CD4-positive, alpha-beta T cell treated with Interleukin-15 for 4 hours (primary cell): ENCODE results near the gene MMEL1.
"Not testable (repeated sequence)": the region's sequence is repeated elsewhere in the genome, so short reads cannot be mapped to it uniquely, and the experiment has no call there.

Experiments
- DNase-seq: peaks from one replicate; pipeline ENCODE4 v3.0.0-alpha.2; 2020; ENCODE audit warnings: low spot score

The MMEL1 gene

DNA sequence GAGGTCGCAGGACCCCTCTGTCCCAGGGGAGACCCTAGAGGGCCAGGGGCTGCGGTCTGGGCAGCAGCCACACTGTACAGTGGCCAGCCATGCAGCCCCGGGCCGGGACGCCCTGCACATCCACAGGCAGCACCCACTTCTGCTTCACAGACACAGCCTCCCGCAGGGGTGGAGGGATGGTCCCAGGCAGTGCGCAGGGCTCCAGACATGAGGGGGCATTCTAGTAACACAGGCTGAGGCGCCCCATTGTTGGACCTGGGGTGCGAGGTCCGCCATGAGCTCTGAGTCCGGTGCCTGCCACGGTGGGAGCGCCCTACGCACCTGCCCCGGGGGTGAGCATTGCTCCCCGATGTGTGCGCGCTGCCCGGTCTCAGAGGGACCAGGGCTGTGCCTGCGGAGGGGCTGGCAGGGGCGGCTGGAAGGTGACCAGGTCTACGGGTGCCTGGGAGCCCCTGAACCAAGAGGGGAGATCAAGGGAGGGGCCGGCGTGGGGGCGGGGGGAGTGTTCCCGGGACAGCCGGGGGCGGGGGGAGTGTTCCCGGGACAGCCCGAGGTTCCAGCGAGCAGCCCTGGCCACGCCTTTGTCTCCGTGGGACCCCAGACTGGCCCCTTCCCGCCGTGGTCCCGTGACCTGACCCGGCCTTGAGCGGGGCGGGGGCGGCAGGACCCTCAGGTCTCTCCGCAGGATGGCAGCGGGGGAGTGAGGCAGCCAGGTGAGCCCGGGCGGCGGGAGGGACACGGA, 4.5 kb downstream of the MMEL1 start:
- no peak for DNase-seq

DNA sequence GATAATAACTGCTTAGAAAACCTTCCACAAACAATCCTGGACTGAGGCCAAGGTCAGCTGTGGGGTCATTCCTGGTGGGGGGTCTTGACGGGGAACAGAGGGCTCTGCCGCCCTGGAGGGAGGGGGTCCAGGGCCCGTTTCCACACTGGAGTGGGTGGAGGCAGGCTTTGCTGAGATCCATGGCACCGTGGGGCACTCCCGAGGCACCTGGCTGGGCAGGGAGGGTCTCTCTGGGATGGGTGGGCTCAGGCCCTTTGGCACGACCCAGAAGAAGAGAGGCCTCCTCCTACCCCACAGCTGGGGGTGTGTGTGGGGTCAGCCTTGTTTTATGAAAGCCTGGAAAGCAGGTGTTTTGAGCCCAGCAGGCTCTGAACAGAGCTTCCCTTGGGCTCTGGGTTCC, 5.1 kb downstream of the MMEL1 start:
- DNase-seq = no peak

DNA sequence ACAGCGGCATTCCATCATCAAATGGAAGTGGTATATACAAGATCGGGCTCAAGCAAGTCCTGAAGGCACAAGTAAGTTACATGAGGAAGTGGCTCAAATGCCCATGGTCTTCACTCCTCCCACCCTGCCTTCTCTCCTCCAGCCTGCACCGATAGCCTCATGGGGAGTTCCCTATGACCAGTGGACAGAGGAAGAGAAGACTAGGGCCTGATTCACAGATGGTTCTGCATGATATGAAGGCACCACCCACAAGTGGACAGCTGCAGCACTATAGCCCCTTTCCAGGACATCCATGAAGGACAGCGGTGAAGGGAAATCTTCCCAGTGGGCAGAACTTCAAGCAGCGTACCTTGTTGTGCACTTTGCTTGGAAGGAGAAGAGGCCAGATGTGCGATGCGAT, 7.1 kb downstream of the MMEL1 start:
- DNase-seq = not testable (repeated sequence)

DNA sequence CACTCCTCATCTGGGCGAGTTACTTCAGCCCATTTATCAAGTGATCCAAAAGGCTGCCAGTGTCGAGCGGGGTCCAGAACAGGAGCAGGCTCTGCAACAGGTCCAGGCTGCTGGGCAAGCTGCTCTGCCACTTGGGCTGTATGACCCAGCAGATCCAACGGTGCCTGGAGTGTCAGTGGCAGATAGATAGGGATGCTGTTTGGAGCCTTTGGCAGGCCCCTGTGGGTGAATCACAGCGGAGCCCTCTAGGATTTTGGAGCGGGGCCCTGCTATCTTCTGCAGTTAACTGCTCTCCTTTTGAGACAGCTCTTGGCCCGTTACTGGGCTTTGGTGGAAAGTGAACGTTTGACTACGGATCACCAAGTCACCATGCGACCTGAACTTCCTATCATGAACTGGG, 7.5 kb downstream of the MMEL1 start:
- DNase-seq = no peak

DNA sequence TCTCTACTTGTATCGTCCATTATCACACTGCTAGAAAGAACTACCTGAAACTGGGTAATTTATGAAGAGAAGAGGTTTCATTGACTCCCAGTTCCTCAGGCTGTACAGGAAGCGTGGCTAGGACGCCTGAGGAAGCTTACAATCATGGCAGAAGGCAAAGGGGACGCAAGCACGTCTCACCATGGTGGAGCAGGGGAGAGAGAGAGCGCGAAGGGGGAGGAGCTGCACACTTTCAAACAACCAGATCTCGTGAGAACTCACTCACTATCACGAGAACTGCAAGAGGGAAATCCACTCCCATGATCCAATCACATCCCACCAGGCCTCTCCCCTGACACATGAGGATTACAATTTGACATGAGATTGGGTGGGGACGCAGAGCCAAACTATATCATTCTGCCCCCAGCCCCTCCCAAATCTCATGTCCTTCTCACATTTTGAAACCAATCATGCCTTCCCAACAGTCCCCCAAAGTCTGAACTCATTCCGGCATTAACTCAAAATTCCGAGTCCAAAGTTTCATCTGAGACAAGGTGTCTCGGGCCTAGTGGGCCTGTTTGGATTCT, 8.0 kb downstream of the MMEL1 start:
- no peak for DNase-seq

DNA sequence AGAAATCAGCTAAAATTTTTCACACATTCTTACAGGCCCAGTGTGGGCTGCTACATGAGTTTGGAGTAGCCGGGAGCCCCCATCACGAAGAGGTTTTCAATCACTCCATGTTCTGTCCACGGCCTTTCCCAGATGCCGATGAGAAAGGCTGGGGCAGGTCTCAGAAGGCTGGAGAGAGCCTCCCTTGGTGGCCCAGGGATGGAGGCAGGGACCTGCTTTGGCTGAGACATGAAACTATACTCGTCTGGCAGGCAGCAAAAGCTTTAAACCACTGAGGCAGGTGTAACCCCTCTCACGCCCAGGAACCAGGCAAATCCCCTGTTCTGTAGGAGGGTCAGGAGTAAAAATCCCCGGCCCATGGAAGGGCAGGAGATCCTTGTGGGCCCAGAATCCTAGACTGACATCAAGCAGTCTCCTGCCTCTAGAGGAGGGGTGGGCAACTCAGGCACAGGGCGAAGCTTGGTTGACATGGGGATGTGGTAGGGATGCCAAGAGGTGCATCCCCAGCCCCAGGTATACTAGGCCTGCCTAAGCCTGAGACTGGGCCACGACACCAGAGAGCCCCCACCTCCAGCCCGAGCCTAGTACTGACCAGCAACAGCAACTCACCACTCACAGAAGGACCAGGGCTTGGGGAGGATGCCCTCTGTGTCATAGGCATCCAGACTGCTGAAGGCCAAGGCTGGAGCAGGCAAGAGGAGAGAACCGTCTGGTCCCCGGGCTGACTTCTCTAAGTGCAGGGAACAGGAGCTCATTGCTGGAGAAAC, 9.1 kb downstream of the MMEL1 start:
- no peak for DNase-seq

DNA sequence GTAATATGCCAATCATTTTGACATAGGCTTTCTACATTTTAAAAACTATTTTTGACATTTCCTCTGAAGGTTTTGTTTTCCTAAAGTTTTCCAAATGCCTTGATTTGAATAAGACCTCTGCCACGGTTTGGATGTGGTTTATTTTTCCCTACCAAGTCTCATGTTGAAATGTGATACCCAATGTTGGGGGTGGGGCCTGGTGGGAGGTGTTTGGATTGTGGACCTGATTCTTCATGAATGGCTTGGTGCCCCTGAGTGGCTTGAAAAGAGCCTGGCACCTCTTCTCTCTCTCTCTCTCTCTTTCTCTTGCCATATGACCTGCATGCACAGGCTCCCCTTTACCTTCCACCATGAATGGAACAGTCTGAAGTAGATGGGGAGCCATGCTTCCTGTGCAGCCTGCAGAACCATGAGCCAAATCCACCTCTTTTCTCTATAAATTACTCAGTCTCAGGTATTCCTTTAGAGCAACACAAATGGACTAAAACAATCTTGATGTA, 14.8 kb downstream of the MMEL1 start:
- no peak for DNase-seq

DNA sequence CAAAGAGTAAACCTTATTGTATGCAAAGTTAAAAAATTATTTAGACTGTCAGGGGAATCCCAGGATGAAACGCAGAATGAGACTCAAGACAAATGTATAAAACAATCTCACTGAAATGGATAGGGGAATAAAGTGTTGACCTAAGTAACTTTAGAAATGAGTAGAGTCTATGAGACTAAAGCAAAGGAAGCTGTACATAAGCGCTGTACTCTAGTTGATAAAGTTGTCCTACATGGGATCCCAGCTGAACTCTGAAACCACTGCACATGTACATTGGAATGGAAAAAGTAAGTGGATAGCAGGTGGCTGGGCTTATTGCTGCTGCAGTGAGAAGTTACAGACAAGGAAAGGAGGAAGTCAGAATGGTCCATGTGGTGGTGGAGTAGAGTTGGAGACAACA, 18.7 kb downstream of the MMEL1 start:
- DNase-seq = no peak

DNA sequence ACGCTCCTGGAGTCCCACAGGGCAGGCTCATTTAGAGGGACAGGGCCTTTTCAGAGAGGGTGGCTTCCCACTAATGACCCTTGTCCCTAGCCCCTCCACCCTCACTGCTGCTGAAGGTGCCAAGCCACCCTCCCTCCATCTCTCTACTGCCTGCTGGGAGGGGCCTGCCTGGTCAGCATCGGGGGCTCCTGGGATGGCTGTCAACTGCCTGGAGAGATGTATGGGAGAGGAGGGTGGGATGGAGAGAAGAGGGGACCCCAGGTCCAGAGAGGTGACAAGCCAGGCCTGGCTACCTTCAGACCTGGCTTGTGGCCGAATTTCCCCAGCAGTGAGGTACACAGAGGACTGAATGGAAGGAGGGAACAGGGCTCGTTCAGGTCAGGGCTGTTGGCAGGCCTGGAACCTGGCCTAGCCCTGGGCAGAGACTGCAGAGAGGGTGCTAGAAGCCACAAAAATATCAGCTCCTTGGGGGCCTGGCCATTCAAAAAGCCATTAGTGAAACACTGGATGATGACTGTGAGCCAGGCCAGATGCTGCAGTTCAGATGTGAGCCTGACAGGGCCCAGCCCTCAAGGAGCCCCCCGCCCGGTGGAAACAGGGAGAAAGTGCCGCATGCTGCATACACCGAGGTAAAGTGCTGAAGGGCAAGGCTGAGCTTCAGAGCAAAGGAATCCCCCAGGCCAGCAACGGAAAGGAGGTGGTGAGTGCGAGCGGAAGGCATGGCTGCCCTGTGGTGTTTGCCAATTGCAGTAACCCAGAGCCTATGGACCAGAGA, 20.0 kb downstream of the MMEL1 start:
- DNase-seq = no peak

DNA sequence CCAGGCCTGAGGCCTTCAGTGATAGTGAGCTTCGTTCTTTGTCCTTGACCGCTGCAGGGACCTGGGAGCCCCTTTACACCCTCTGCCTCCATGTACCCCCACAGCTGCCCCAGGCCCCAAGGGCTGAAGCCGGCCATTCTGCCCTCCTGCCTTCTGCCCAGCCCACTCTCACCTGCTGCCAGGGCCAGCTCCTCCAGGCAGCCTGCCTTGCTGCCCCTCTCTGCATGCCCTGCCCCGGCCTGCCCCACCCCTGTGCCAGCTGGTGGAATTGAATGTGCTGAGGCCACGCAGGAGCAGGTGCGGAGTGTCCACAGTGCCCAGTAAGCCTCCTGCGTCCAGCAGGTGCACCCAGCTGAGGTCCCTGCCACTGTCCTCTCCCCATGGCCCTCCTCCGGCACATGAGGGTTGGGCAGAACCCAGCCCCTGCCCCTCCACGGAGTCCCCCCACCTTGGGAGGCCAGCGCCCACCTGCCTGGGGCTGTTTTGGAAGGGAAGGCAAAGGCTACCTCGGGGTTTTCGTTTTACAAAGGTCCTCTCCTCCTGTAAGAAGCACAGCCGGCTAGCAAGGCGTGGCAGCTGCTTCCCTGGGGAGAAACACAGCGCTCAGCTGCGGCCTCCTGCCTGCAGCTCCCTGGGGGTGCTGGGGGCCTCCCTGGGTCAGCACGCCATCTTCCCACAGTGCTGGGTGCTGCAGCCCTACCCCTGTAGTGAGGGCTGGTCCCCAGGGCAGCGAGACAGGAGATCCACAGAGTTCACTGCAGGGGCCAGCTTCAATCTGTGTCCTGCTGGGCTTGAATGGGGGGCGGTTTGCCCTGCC, 21.0 kb downstream of the MMEL1 start:
- no peak for DNase-seq

DNA sequence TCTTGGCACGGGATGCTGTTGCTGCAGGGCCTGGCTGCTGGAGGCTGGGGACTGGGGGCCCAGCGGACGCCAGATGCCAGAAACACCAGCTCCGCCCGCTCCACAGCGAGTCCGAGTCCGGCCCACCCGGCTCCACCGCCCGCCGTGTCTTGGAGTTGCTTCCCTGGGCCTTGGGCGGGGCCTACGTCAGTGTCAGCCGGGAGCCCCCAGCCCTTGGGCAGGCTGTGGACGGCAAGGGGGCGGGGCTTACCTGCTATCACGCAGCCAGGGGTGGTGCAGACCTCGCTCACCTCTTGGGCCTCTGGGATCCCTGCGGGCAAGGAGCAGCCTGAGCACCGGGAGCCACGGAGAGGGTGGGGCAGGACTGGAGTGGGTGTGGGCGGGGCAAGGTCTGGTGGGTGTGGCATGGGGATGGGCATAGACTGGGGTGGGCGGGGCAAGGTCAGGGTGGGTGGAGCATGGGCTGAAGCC, 21.8 kb downstream of the MMEL1 start:
- no peak for DNase-seq

DNA sequence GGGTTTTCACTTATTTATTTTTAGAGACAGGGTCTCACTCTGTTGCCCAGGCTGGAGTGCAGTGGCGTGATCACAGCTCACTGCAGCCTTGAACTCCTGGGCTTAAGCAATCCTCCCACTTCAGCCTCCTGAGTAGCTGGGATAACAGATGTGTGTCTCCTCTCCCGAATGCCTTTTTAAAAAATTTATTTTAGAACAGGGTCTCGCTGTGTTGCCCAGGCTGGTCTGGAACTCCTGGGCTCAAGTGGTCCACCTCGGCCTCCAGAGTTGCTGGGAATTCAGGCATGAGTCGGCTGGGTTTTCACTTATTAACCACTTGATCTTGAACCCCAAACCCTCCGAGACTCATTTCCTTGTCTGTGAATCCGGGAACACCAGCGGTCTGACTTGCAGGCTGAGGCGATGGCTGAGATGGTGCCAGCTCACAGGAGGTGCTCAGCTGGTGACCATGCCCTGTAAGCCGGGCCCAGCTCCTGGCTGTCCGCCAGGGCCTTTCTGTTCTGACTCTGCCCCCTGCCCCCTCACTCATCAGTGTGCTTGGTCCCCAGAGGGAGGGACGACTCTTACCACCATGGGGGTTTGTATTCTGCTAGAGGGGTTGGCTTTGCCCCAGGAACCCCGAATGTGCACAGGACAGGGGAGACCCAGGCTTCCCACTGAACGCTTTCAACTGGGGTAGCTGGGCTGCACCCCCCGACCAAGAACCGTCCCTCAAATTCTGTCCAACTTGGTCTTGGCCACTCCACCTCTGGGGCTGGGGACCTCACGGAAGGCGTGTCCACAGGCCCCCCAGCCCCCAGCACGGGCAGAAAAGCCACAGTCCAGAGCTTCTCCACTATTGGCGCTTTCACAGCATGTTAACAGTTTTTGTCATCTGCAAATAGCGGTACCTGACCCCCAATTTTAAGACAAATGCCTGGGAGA, 22.5 kb downstream of the MMEL1 start:
- no peak for DNase-seq

DNA sequence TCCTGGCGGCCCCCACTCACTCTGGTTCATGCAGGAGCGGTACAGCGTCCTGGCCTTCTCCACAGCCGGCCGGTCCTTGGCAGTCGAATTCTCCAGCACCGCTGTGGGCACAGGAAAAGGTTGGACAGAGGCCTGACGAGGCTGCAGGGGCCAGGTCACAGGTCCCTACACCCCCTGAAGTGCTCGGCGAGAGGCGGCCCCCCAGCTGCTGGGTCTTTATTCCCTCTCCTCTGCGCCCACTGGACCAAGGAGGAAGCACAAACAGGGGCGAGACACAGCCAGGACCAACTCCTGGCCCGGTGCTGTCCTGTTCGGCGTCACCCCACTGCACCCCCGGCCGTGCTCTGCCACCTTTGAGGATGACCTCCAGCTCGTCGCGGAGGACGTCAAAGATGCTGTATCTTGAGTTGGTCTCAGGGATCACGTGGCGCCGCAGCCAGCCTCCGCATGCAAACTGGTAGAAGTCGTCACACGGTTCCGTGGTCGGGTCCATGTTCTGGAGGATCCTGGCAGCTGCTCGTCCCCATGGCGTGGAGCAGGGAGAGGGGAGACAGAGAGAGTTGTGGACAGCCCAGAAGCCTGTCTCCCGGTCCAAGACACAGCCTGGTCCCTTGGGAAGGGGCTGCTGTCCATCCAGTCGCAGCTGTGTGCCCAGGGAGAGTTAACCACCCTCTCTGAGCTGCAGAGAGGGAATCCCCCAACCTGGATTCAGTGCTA, 23.3 kb downstream of the MMEL1 start:
- no peak for DNase-seq

DNA sequence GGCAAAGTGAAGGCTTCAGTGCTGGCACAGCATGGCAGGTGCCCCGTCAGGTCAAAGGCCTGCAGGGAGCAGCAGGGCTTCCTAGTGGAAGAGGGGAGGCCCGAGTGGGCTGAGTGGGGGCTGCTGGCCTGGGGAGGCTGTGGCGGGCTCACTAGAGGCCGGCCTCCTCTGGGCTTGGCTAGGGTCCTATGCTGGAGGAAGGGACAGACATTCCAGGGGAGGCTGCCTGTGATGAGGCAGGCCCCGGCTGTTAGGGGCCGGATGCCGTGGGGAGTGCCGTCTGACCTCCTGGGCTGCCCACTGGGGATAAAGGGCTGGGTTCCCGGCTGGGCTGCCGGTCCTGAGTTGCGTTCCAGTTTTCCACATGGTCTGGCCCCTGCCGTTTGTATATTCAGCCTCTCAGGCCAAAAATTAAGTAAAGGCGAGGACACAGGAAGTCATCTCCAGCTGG, 25.1 kb downstream of the MMEL1 start:
- no peak for DNase-seq

DNA sequence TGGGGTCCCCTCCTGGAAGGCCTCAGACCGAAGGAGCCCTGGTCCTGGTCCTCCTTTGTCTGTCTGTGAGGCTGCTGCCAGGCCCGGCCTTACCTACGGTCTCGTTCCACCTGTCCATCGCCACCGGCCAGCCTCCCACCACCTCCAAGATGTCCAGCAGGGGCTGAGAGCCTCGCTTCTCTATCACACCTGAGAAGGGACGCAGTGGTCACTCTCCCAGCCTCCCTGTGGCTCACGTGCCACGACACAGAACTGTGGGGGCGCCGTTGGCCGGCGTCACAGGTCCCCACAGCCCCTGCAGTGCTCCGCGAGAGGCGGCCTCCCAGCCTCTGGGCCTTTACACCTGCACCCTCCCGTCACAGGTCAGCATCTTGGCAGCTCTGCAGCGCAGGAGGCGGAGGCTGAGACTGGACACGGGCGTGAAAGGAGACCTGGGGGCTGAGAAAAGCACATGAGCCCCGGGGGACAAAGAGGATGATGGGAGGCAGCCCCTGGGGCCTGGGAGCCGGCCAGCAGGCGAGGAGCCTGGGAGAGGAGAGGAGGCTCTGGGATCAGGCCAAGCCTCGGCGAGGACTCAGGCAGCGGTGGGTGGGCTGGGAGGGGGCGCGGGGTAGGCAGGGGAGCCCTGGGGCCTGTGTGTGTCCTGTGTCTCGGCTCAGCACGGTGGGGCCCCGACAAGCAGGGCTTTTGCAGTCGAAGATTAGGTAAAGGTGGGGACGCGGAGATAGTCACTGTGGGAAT, 25.8 kb downstream of the MMEL1 start:
- DNase-seq = no peak

DNA sequence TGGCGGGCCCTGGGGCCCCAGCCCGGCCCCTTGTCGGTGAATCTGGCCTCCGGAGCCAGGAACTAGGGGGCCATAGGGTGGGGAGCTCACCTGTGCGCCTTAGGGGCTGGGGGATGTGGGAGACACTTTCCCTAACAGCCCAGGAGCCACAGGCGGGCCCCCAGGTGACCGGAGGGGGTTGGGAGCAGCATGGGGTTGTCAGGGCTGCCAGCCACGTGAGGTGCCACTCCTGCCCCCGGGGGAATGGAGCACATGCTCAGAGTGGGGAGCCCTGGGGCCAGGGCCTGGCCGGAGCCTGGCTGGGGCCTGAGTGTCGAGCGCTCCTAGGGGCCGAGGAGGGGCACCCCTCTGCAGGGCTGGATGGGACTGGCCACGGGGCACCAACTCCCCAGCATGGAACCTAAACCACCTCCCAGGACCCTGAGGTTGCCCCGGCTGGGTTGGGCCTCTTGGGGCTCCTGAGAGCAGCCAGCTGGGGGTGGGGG, 26.4 kb downstream of the MMEL1 start:
- no peak for DNase-seq

DNA sequence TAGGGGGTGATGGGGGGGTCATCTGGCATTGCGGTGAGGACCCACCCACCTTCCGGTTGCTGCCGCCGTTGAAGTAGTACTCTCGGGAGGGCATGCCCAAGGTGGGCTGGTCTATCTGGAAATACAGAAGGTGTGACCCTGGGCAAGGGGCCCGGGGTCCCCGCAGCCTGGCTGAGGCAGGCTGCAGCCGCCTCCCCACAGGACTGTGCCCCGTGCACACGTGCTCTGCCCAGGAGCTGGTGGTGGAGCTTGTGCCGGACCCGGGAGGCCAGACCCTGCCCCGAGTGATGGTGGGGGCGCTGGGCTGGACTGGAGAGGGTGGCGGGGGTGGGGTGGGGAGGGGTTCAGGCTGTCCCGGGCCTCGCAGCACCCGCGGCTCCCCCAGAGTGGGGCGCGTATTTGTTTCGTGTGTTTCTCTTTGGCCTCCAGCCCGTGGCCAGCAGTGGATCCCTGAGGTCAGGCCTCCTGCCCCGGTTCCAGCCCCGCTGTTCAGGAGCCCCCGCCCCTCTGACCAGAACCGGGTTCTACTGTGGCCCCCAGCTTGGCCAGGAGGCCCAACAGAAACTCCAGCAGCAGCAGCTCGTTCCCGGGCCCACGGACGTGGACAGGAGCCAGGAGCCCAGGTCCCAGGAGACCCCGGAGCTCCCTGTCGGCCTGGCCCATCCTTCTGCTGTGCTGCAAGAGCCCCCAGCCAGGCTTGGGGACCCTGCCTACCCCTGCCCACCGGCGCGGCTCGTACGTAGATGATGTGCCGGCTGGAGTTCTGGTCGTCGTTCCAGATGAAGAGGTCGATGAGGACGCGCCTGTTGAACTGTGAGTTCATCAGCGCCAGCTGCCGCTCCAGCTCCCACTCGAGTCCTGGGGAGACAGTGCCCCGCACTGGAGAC, 27.1 kb downstream of the MMEL1 start:
- DNase-seq = no peak
